Measurements from ENCODE around the gene RIC8A. TPM values are rescaled to one million over a fixed set of nuclear protein-coding genes. Genes with fewer than 3 reads are reported as not detected.
A peak's percentile ranks its signal among the peaks of the same experiment; 100 is the strongest.

Gene RIC8A
- total and polyA plus RNA-seq, 2 of the 13 experiments (the other 11 are each of a cell fraction or from before 2014, with no cell fraction given) = 62.1 to 63.8 TPM

- no peak for TF ChIP-seq ZNF780A (CRISPR knock-in tag; IDR thresholded peaks at IDR 0.05)
- no peak for TF ChIP-seq ZKSCAN1 (IDR thresholded peaks at IDR 0.05; ENCODE audit: low read length)
- TF ChIP-seq U2AF1 (optimal IDR thresholded peaks at IDR 0.05; ENCODE audit: low read depth, low read length) = no peak
- peak; percentile 52 for TF ChIP-seq ZBTB20 (CRISPR knock-in tag; IDR thresholded peaks at IDR 0.05; ENCODE audit: borderline replicate concordance, low read depth)
- no peak for TF ChIP-seq ZNF350 (CRISPR knock-in tag; IDR thresholded peaks at IDR 0.05; ENCODE audit: borderline replicate concordance, low read depth)
- TF ChIP-seq POGK (CRISPR knock-in tag; conservative IDR thresholded peaks at IDR 0.05) = no peak
- TF ChIP-seq CCAR2 (optimal IDR thresholded peaks at IDR 0.05; ENCODE audit: low read depth, low read length) = no peak
- TF ChIP-seq ZNF567 (CRISPR knock-in tag; IDR thresholded peaks at IDR 0.05; ENCODE audit: borderline replicate concordance) = no peak
- peak; percentile 32 for TF ChIP-seq HNRNPK (IDR thresholded peaks at IDR 0.05; ENCODE audit: low read depth, low read length, poor library complexity, severe bottlenecking)
- TF ChIP-seq SNRNP70 (IDR thresholded peaks at IDR 0.05; ENCODE audit: low read depth, low read length) = no peak
- peak; percentile 60; the same call in 1 of the 2 replicates for TF ChIP-seq MYC (CRISPR knock-in tag; IDR thresholded peaks at IDR 0.05; ENCODE audit: borderline replicate concordance)
- TF ChIP-seq HIC2 (CRISPR knock-in tag; IDR thresholded peaks at IDR 0.05; ENCODE audit: low read depth) = peak; percentile 43; the same call in 1 of the 2 replicates
- TF ChIP-seq MBD4 (IDR thresholded peaks at IDR 0.05; ENCODE audit: borderline replicate concordance, low read length) = no peak
- TF ChIP-seq IRX3 (CRISPR knock-in tag; IDR thresholded peaks at IDR 0.05; ENCODE audit: borderline replicate concordance, low read depth) = no peak
- no peak for TF ChIP-seq FUBP1 (CRISPR knock-in tag; IDR thresholded peaks at IDR 0.05; ENCODE audit: borderline replicate concordance)
- no peak for TF ChIP-seq NBN (conservative IDR thresholded peaks at IDR 0.05)
- TF ChIP-seq DMAP1 (CRISPR knock-in tag; IDR thresholded peaks at IDR 0.05) = peak; percentile 71; the same call in 1 of the 2 replicates
- no peak for TF ChIP-seq SMARCC2 (IDR thresholded peaks at IDR 0.05)
- TF ChIP-seq ZNF687 (CRISPR knock-in tag; IDR thresholded peaks at IDR 0.05) = peak; percentile 50
- TF ChIP-seq ZNF296 (CRISPR knock-in tag; conservative IDR thresholded peaks at IDR 0.05) = no peak; the same call in none of the 2 replicates
Measured at GRCh38 chr11:235997-236773, 28.7 kb downstream of the RIC8A start, which contains the start of gene SIRT3 (continued).
